Measurements from ENCODE around the gene WAPL.
"Not testable (repeated sequence)": the region's sequence is repeated elsewhere in the genome, so short reads cannot be mapped to it uniquely, and the experiment has no call there.

WAPL gene

DNA sequence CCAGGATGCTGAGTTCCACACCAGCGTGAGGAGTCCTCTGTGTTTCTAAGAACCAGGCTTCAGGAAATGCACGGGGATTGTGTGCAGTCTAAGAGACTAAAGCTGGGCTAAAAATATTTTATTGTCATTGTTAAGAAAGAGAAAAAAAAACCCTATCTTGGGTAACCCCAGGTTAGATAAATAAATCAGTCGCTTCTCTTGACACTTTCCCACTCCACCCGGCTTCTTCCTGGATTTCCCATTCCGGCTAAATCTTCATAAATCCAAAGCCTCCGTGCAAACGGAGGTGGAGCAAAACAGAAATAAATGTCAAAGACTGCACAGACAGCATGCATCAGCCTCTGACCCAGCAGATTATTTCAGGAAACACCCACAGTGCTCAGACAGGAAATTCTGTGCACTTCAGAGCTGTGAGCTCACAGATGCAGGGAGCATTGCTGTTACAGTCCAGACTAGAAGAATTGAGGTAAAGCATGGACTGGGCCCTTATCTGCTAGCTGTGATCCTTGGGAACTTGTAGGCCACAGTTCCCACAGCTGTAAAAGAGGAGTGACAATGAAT, 110.2 kb downstream of the WAPL start:
- DNase-seq: no peak

DNA sequence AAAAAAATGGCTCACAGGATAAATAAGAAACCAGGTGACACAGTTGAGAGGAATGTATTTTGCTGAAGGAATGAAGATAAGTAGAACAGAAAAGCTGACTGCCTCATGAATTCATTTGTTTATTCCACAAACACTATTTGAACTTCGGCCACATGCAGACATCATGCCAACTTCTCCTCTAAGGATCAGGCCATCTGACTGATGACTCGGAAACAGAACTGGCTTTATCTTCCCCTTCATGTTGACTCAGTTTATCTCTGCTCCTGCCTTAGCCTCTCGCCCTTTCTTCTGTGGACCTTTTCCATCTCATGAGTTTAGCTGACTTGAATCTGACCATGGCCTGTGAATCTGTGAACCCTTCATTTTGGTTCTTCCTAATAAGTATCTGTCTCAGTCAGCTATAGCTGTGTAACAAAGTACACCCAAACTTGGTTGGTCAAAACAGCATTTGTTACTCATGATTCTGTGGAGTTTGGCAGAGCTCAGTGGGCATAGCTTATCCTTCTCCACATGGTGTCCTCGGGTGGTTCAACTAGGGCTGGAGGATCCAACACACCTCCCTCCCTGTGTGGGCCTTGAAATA, 111.0 kb downstream of the WAPL start:
- DNase-seq: no peak

DNA sequence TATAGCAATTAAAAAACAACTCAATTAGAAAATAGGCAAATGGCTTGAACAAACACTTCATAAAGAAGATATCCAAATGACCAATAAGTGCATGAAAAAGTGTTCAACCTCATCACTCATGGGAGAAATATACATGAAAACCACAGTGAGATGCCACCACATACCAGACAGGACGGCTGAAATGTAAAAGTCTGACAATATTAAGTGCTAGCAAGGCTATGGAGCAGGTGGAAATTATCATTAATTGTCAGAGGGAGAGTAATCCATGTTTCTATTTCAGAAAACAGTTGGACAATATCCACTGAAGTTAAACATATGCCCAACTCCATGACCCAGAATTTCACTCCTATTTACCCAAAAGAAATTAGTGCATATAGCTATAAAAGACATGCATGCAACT, 112.4 kb downstream of the WAPL start:
- DNase-seq: no peak

DNA sequence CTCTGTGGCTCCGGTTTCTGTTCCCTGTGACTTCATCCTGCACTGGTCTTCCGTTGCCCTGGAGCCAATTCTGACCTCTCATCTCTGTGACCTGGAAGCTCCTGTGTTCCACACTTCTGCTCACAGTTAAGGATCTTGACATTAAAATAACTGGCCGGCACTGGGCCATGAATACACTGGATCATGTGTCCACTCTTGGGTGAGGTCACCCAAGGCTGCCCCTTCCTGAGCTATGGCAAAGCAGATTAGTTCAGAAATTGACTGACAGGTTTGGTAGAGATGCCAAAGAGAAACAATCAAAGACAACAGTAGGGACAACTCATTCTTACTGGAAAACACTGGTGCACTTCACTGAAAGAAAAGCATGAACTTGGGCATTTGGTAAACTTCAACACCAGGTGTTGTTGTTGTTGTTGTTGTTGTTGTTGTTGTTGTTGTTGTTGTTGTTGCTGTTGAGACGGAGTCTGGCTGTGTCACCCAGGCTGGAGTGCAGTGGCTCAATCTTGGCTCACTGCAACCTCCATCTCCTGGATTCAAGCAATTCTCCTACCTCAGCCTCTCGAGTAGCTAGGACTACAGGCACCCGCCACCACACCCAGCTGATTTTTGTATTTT, 118.3 kb downstream of the WAPL start:
- no peak for DNase-seq

DNA sequence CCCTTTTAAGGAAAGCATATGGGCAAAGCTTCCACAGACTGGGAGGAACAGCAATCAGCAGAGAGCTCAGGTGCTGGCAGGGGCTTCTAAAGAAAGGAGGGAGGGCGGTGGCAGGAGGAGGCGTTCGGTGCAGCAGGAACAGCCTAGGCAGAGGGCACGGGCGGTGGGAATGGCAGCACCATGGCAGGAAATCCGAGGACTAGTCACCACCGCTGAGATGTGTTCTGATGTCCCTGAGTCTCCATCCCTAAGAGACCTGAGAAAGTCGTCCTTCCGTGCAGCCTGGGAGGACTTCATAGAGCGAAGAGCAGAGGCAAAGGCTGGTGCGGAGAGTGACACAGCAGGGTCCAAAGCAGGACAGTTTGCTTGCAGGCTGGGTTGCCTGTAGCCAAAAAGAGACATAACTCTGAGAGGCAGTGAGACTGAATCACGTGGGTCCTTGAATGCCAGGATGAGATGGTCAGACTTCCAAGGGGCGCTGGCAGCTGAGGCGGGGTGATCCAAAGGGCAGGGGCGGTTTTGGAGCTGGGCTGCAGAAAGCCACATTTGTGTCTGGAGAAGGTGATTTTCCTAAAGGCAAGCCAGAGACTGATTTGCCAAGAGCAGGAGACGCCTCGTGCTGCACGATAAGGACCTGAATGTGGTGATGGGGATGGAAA, 119.2 kb downstream of the WAPL start:
- DNase-seq: no peak

DNA sequence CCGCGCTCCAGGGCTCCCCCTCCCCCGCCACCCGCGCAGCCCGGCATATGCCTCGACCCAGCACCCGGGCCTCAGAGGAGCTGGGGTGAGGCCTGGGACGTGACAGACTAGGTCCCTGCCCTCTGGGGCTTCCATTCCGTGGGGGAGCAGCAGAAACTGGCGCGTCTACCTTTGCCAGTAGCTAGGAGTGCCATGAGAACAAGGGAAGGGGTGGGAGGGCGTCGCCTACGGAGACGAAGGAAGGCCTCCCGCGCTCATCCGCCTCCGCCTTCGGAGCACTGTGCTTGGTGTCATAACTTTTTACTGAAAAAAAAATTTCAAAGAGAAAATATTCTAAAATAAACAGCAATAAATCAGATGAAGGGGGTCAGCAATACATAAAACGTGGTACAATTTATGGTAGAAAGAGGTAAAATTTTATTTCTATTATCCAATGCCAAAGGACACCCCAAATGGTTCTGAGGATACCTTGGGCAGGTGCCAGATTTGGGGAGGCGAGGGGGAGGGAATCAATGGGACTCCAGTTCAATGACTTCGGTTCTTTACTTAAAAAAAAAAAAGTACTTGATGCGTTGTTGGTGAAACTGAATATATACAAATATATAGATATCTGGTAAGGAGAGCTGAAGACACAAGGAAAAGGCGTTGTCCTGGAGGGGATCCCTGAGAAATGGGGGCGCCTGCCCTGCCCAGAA, 119.9 kb downstream of the WAPL start:
- DNase-seq: peak; percentile 1

DNA sequence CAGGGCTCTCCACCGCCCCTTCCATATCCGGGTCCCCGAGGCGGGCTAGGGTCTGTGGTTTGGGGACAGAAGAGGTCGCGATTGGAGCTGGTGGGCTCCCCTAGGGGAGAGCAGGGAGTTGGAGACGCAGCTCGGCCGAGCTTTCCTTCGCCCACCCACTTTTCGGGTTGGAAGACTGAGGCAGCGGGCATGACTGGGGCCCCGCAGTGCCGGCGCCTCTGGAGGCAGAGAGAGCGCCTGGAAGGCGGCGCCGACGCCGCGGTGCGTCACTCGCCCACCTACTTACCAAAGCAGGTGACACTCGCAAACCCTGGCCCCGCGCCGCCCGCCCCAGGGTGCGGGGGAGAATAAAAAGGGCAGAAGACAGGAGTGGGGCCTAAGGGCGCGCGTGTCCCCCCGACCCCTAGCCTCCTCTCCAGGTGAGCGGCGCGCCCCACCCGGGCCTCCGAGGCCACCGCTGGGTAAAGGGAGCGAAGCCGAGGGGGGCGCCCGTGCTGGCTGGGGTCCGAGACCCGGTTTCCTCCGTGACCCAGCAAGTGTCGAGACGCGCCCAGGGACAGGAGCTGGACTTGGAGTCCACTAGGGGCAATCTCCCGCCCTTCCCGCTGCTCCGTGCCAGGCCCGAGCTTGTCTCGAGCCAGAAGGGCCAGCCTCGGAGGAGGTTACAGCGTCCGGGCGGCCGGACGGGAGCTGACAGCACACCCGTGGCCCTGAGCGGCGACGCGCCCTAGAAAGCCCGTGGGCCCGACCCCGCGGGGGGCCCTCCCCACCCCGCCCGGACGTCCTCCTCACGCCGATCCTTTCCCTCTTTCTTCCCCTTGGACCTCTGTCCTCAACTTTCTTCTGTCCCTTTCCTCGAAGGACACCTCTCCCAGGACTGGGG, 120.6 kb downstream of the WAPL start:
- DNase-seq: no peak

DNA sequence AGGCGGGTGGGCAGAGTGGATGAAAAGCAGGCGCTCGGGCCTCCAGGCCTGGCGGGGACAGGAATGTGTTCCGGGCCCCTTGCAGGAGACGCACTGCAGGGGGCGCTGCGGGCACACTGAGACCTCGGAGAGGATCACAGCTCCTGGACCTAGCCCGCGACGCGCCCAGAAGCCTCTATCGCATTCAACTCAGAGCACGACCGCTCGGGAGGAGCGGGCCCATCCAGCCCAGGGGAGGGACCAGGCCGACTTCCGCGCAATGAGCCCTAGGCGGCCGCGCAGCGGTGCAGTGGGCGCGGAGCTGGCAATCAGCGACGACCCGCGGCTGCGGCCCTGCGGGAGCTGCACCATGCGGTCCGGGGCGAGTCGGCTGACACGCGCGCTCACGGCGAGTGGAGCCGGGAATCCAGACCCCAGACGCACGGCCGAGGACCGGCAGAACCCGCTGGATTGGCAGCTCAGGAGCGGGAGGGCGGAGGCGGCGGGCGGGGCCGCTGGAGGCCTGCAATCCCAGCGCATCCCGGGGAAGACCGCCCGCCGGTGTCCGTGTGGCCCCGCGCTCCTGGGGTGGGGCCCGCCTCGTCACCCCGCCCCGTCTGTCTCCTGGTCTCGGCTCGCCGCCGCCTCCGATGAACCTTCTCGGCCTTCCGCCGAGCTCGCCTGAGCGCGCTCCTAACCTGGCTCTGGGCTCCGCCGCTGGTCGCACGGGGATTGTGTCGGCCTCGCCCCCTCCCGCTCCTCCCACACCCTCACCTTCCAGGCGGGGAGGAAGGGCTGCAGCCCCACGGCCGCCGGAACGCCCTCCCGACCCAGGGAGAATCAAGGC, 121.5 kb downstream of the WAPL start:
- peak; percentile 73 for DNase-seq

DNA sequence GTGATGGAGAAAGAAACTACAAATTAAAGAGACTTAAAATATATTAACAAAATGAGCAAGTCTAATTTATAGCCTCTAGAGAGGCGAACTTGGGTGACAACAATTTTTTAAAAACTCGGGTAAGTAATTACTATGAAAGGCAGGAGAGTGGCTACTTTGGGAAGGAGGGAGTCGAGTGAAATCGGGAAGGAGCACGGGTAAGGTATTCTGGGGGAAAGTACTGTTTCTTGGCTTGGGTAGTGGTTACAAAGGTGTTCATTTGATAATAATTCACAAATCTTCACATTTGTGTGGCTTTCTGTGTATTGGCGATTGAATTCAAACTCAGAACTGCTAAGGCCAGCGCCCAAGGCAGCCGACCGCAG, 122.1 kb downstream of the WAPL start:
- no peak for DNase-seq

DNA sequence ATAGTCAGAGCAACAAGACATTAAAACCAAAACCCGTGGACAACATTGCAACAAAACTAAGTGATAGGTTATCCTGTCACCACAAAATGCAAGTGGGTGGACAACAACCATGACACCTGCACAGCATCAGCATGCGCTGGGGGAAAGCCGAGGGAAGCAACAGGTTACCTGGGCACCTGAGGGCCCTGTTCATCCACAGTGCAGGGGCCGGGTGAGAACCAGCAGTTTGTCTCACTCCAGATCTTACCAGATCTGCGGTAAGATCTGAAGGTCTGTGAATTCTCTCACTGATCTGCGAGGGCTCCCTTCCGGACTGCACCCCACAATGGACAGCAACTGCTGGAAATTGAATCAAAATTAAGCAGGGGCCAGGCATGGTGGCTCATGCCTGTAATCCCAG, 124.5 kb downstream of the WAPL start:
- no peak for DNase-seq

DNA sequence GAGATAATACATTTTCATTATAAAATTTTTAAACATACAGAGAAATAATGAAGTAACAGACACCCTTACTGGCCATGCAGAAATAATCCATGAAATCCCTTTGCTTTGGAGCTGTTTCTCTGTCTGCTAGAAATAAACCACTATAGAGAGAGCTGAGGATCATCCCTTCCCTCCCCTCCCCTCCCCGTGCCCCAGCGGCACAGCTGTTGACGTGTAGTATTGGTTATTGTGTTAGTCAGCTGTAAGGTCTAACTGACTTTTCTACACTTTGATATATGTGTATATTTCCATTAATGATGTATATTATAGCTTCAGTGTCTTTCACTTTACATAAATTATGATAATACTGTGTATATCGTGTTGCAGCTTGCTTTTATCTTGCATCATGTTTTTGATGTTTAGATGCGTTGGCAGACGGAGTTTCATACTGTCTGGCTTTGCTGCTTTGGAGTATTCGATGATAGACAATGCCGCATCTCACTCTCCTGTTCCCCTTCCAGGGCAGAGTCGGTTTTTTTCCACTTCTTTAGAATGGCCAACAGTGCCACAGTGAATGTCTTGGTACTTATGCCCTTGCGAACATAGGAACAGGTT, 127.6 kb downstream of the WAPL start:
- DNase-seq: no peak

DNA sequence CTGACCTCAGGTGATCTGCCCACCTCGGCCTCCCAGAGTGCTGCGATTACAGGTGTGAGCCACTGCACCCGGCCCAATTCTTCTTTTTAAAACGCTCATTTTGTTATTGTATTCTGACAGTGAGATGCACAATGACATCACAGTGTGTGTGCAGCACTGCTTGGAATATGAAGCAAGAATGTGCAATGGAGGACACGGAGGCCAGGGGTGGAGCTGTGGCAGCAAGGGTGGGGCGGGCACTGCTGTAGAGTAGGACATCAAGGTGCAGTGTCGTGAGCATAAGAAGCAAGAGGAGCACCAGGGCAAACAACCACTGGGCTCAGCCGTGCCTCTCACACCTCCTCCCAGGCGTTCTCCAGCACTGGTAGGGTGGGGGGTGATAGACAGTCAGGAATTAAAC, 128.2 kb downstream of the WAPL start:
- DNase-seq: no peak

DNA sequence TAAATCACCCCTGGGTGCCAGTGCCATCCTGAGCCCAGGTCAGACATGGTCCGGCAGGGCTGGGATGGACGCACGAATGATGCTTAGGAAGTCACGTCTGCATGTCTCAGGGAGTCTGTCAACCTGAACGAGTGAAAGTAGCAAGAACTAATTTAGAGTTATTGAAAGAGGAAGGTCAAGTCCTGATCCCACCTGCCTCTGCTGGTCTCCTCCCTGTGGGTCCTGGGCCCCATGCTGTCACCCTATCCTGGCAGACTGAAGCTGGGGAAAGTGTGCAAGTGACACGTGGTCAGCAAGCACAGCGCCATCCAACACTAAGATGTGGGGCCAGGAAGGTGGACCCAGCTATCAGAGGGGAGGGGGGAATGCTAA, 128.9 kb downstream of the WAPL start:
- no peak for DNase-seq

DNA sequence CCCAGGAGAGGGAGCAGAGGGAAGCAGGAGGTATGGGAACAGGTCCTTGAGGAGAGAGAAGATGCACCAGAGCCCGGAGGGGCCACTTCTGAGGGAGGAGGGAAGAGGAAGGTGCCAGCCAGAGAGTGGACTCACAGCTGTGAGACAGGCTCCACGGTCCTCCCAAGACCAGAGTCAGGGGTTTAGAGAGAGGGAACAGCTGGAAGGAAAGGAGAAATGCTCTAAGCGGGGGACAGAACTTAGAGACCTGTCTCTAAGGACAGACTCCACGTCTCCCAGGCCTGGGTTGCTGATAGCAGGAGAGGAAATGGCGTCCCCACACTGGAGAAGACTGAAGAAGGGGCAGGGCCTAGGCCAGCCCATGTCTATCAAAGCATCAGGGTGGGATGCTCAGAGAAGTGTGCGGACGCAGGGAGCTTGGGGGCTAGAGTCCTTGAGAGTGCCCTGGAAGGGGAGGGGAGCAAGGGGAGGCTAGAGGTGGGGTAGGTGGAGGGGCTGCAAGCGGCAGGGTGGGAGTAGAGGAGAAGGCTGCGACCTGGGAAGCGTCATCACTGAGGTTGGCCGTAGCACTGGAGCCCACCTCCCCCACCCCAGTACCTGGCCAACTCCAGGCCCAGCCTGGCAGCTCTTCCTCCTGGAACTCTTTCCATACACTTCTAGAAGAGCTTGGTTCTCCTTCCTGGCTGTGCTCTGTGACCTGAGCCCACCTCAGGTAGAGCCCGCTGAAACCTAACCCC, 129.4 kb downstream of the WAPL start:
- no peak for DNase-seq

DNA sequence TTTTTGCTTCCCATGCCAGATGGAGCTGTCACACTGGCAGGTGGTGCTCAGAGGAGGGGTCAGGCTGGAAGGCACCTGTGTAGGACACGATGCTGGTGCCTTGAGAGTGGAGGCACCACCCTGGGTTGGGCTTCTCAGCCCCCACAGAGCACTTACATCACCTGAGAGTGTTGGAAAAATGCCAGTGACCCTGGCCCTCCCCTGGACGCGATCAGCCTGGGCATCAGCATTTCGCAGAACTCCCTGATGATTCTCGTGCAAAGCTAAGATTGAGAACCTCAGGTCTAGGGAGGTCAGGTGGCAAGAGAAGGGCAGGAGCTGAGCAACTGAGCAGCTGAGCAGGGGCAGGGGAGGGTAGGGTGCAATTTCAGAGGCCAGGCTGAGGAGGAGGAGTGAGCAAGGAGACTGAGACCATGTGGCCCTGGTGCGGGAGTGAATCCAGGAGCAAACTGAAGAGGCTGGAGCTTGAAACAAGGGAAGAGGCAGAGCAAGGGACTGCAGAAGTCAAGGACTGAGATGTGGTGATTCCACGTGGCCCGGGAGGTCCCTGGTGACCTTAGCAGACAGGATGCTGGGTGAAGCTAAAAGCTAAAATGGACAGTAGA, 130.3 kb downstream of the WAPL start:
- no peak for DNase-seq

DNA sequence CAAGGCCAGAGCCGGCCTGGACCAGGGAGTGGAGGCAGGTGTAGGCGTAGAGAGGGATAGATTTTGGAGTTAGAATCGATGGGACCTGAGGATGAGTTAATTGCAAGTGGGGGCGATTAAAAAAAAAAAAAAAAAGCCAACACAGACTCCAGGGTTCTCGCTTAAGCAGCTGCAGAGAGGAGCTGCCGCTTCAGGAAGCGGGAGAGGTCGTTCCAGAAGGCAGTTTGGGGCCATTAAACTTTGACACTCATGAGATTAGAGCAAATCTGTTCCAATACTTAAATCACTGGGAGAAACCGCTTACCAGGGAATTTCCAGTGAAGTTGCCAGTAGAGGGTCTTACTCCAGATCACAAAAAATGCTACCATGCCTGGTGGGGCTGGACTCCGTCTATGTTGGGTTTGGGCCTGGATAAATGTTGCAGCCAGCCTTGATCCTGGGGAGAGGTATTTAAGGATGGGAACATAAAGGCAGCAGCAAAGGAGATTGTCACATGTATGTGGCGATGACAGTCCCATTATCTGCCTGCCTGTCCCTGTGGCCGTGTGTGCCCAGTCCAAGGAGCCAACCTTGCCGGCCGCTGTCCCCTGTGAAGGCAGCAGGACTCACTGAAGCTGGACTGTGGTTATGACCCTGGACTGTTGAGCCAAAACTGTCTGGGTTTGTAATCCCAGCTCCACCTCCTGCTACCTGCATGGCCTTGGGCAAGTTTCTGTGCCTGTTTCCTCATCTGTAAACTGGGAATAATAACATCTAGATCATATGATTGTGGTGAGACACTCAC, 131.1 kb downstream of the WAPL start:
- DNase-seq: no peak

DNA sequence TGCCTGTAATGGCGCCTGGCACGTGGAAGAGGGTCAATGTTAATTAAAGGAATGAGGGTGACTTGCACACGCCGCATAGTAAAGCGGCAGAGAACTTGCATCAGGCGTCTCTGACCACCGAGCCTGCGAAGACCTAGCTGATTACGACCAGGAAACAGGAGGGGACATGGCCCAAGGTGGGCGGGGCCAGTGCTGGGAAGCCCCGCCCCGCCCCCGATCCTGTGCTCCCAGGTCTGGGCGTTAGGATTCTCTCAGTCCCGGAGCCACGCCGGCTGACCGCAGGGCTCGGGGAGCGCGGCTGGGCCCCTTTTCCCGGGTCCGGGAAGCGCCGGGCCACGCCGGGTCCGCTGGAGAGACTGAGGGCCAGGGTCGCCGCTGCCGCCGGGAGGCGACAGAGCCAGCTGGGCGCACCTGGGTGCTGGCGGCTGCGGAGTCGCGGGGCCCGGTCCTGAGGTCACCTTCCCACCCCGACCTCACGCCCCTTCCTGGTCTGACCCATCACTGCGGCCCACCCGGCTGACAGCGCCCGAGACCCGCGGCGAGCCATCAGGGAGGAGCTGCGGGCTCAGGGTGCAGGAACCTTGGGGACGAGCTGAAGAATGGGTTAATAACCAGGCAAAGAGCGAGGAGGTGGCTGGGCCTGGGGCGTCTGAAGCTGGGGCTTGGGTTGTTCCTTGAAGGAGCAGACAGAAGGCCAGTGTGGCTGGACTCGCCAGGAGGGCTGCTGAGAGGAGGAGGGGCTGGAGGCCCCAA, 132.0 kb downstream of the WAPL start:
- no peak for DNase-seq

DNA sequence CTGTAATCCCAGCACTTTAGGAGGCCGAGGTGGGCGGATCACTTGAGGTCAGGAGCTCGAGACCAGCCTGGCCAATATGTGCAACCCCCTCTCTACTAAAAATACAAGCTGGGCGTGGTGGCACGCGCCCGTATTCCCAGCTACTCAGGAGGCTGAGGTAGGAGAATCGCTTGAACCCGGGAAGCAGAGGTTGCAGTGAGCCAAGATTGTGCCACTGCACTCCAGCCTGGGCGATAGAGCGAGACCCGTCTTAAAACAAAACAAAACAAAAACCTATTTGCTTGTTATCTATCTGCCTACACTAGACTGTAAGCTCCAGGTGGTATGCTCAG, 132.5 kb downstream of the WAPL start:
- not testable (repeated sequence) for DNase-seq
